ENCODE measurements around the gene BBS7. TPM values are rescaled to one million over a fixed set of nuclear protein-coding genes. Genes with fewer than 3 reads are reported as not detected.

The BBS7 gene
- polyA plus RNA-seq, 2 of the 4 experiments (the other 2 are of a cell fraction), result 12.6 to 17.7 TPM

GRCh38 chr4:121792966-121793365 lies 77.3 kb downstream of the BBS7 start:
- ATAC-seq, result no peak
- Histone ChIP-seq H3K27ac (no peak overlapping the region), H3K4me2 (no peak overlapping the region), H3K4me3 (no peak overlapping the region), H3K9me3 (no peaks in the 10 kb centered on the region), H3K4me1 (peaks cover 19% of the 10 kb centered on the region)
- CTCF ChIA-PET, result no interaction called here
- no peak for DNase-seq (ENCODE audit: low read depth in 1 of 2, low spot score in 1 of 2)
- FAIRE-seq, result no peak
- POLR2A ChIA-PET, result no interaction called here
- TF ChIP-seq, protein P1, sequence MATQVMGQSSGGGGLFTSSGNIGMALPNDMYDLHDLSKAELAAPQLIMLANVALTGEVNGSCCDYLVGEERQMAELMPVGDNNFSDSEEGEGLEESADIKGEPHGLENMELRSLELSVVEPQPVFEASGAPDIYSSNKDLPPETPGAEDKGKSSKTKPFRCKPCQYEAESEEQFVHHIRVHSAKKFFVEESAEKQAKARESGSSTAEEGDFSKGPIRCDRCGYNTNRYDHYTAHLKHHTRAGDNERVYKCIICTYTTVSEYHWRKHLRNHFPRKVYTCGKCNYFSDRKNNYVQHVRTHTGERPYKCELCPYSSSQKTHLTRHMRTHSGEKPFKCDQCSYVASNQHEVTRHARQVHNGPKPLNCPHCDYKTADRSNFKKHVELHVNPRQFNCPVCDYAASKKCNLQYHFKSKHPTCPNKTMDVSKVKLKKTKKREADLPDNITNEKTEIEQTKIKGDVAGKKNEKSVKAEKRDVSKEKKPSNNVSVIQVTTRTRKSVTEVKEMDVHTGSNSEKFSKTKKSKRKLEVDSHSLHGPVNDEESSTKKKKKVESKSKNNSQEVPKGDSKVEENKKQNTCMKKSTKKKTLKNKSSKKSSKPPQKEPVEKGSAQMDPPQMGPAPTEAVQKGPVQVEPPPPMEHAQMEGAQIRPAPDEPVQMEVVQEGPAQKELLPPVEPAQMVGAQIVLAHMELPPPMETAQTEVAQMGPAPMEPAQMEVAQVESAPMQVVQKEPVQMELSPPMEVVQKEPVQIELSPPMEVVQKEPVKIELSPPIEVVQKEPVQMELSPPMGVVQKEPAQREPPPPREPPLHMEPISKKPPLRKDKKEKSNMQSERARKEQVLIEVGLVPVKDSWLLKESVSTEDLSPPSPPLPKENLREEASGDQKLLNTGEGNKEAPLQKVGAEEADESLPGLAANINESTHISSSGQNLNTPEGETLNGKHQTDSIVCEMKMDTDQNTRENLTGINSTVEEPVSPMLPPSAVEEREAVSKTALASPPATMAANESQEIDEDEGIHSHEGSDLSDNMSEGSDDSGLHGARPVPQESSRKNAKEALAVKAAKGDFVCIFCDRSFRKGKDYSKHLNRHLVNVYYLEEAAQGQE (IDR thresholded peaks at IDR 0.05), result no peak
- TF ChIP-seq CTCF (IDR thresholded peaks at IDR 0.05) (no peak), EP300 (IDR thresholded peaks at IDR 0.05) (no peak), EHF (CRISPR knock-in tag; IDR thresholded peaks at IDR 0.05) (no peak), JUN (IDR thresholded peaks at IDR 0.05) (no peak), RNF2 (IDR thresholded peaks at IDR 0.05; ENCODE audit: borderline replicate concordance, low read depth) (no peak), GATA3 (IDR thresholded peaks at IDR 0.05; ENCODE audit: borderline replicate concordance) (no peak), SREBF2 (IDR thresholded peaks at IDR 0.05) (no peak), KDM5A (IDR thresholded peaks at IDR 0.05) (no peak), ZFP36 (IDR thresholded peaks at IDR 0.05; ENCODE audit: borderline replicate concordance, partially characterized antibody) (no peak), HOXA7 (CRISPR knock-in tag; IDR thresholded peaks at IDR 0.05) (no peak), TFCP2L1 (CRISPR knock-in tag; IDR thresholded peaks at IDR 0.05) (no peak), JUNB (IDR thresholded peaks at IDR 0.05) (no peak), KDM1A (IDR thresholded peaks at IDR 0.05; ENCODE audit: low read depth) (no peak)
- WGBS (ENCODE audit: missing lambda C conversion rate), result 78% methylated on average over 2 of the region's 2 CpGs

- peaks cover 19% of the 10 kb centered on the region for H3K4me1 ChIP-seq
- no peak overlapping the region for H3K4me3 ChIP-seq
- H3K27ac ChIP-seq, result no peak overlapping the region
- no peak for ATAC-seq
- H3K9me3 ChIP-seq, result no peaks in the 10 kb centered on the region
- WGBS (ENCODE audit: missing lambda C conversion rate), result 76% methylated on average over 5 of the region's 5 CpGs
- TF ChIP-seq ZC3H11A (IDR thresholded peaks at IDR 0.05) (no peak), RNF2 (IDR thresholded peaks at IDR 0.05; ENCODE audit: borderline replicate concordance, low read depth) (no peak), MYC (IDR thresholded peaks at IDR 0.05; ENCODE audit: borderline replicate concordance, low read length) (no peak), CHD4 (IDR thresholded peaks at IDR 0.05; ENCODE audit: borderline replicate concordance) (no peak), FOXS1 (CRISPR knock-in tag; IDR thresholded peaks at IDR 0.05) (no peak)
- no peak overlapping the region for H3K4me2 ChIP-seq
- CTCF ChIA-PET, result no interaction called here
- POLR2A ChIA-PET, result interaction anchor here (2.0 kb wide), 1 partner anchor 10 kb away, joined by 7 read pairs; the partner anchor contains the start of gene EXOSC9
- no peak for FAIRE-seq
- no peak for DNase-seq (ENCODE audit: low read depth in 1 of 2, low spot score in 1 of 2)
These were observed 78.8 kb downstream of the BBS7 start for GRCh38 chr4:121791481-121791880.

GRCh38 chr4:121790976-121791375 lies 79.3 kb downstream of the BBS7 start:
- no peak for ATAC-seq
- ChIA-PET POLR2A (interaction anchor here (2.0 kb wide), 1 partner anchor 10 kb away, joined by 7 read pairs; the partner anchor contains the start of gene EXOSC9), CTCF (no interaction called here)
- no peak for TF ChIP-seq ZNF302 (CRISPR knock-in tag; IDR thresholded peaks at IDR 0.05)
- TF ChIP-seq TP53 (CRISPR knock-in tag; IDR thresholded peaks at IDR 0.05), result no peak
- Histone ChIP-seq H3K4me2 (no peak overlapping the region), H3K4me3 (no peak overlapping the region), H3K9me3 (no peaks in the 10 kb centered on the region), H3K27ac (no peak overlapping the region), H3K4me1 (peaks cover 21% of the 10 kb centered on the region)
- FAIRE-seq, result no peak
- no peak for DNase-seq (ENCODE audit: low read depth in 1 of 2, low spot score in 1 of 2)
